Measurements from ENCODE around the gene GOPC.

The GOPC gene

DNA sequence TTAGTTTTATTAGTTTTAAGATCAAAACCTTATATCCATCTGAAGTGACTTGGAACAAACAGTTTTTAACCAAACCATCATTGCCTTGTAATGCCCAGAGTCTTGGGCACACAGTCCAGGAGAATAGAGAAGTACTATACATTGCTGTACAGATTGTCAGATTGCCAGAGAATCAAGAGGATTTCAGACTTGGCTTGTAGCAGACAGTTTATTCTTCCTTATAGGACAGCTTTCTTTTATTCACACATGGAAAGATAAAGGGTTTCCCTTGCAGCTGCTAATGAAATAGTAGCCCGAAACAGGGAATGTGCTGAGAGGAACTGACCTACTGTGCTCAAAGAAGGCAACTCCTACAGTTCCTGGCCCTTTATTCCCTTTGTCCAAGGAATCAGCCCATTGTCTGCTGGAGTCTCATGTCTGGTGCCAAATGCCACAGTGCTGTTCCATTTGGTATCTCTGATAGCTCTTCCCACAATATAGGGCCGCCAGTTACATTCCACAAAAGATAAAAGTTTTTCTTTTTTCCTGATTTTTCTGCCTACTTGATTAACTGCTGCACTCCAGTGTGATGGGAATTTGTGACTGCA, 89.2 kb downstream of the GOPC start:
- DNase-seq, result no peak

GRCh38 chr6:117512056-117512828, 90.1 kb downstream of the GOPC start:
- no peak for DNase-seq

Measured in NCI-H2029 treated with DMSO at 0.1 percent for 48 hours (cell line).